Endodermal cell (in vitro differentiated cells): ENCODE data around the gene KDSR. TPM values are rescaled to one million over a fixed set of nuclear protein-coding genes. Genes with fewer than 3 reads are reported as not detected.

Experiments used
- DNase-seq: peaks from one replicate; pipeline ENCODE4 v3.0.0-alpha.2; 2017
- H3K27ac ChIP-seq: 2 replicates; pipeline ENCODE4 v1.5.1; 2013; ENCODE audit warnings: mild to moderate bottlenecking, low read depth, low read length, moderate library complexity
- H3K27me3 ChIP-seq: 2 replicates; pipeline ENCODE4 v1.6.1; 2013; ENCODE audit warnings: mild to moderate bottlenecking, low read length, moderate library complexity; ENCODE audit not compliant: insufficient read depth, control insufficient read depth, poor library complexity, severe bottlenecking
- H3K36me3 ChIP-seq: 2 replicates; pipeline ENCODE4 v1.7.0; 2013; ENCODE audit warnings: mild to moderate bottlenecking, low read length, moderate library complexity; ENCODE audit not compliant: control insufficient read depth, insufficient read depth
- H3K4me1 ChIP-seq: one replicate; pipeline ENCODE4 v1.7.0; 2013; ENCODE audit warnings: low read length; ENCODE audit not compliant: control insufficient read depth, insufficient read depth
- H3K4me3 ChIP-seq: 2 replicates; pipeline ENCODE4 v1.5.1; 2013; ENCODE audit warnings: mild to moderate bottlenecking, low read length, moderate library complexity
- H3K9ac ChIP-seq: 2 replicates; pipeline ENCODE4 v1.6.1; 2013; ENCODE audit warnings: mild to moderate bottlenecking, low read length, moderate library complexity; ENCODE audit not compliant: poor library complexity, severe bottlenecking; ENCODE audit errors: extremely low read depth
- H3K9me3 ChIP-seq: 2 replicates; pipeline ENCODE4 v1.6.1; 2013; ENCODE audit warnings: mild to moderate bottlenecking, low read length, moderate library complexity; ENCODE audit not compliant: control insufficient read depth
- H3K27ac Mint-ChIP-seq: 2 replicates; pipeline ENCODE4 v1.8.0; 2020; ENCODE audit warnings: mixed read lengths
- H3K27me3 Mint-ChIP-seq: 2 replicates; pipeline ENCODE4 v1.8.0; 2021; ENCODE audit warnings: mild to moderate bottlenecking, mixed read lengths; ENCODE audit not compliant: insufficient read depth
- H3K36me3 Mint-ChIP-seq: 2 replicates; pipeline ENCODE4 v1.8.0; 2020; ENCODE audit warnings: low read depth, mixed read lengths
- H3K4me1 Mint-ChIP-seq: 2 replicates; pipeline ENCODE4 v1.8.0; 2020; ENCODE audit warnings: mixed read lengths
- H3K4me3 Mint-ChIP-seq: 2 replicates; pipeline ENCODE4 v1.8.0; 2020; ENCODE audit warnings: mild to moderate bottlenecking, moderate library complexity, mixed read lengths
- H3K9me3 Mint-ChIP-seq: 2 replicates; pipeline ENCODE4 v1.8.0; 2020; ENCODE audit warnings: mild to moderate bottlenecking, mixed read lengths
- WGBS, 2 experiments: methylation state at CpG; one replicate each; pipeline versions ENCODE4 v1.1.5 to v1.1.7; 2013; ENCODE audit warnings: missing lambda C conversion rate in 2 of 2, mixed read lengths in 1 of 2; ENCODE audit not compliant: insufficient coverage in 1 of 2, insufficient read length in 1 of 2; 5-methylcytosine and 5-hydroxymethylcytosine counted together
- total RNA-seq, 2 donors: library from RNA; stranded (reverse); fragmentation: NEBNext Ultra II Directional in 1 of 2; extraction: Animal tissue kit (Norgen Biotek cat#: 25700) in 1 of 2; gene quantifications; 2 replicates in 1 of 2; 3 replicates in 1 of 2; pipeline ENCODE4 v1.2.1, GENCODE V29; 2021
- TF ChIP-seq, protein P1 (sequence below): fragments of 200-600 bp; sonication (generic); conservative IDR thresholded peaks from 2 replicates; pipeline ENCODE4 v1.5.0; 2021; ENCODE audit warnings: antibody characterized with exemption, mild to moderate bottlenecking

KDSR gene
- total RNA-seq, 2 donors from 2014 or later, result 39.3 to 51.0 TPM

DNA sequence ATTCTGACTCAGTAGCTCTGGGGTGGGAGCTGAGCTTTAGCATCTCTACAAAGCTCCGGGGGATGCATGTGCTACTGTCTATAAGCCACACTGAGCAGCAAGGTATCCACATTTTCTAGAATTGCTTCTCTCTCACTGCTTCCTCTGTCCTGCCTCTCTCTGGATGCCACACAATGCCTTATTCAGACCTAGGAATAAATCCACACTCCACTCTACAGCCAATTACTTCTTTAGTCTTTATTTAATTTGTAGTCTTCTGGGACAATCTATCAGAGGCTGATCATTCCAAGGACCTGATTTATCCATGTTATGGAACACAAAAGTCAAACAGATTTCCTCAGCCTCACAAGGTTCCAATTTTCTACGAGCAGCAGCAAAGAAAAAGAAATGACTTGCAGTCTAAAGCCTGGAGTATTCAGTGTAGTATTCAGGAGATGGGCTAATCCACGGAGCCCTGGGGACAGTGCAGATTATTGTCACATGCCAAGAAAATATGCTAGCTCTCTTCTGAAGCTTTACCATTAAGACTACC is 51.8 kb downstream of the KDSR start:
- H3K9me3 Mint-ChIP-seq, result no peaks in the 10 kb centered on the region
- Histone ChIP-seq H3K9me3 (no peaks in the 10 kb centered on the region), H3K36me3 (no peaks in the 10 kb centered on the region), H3K27me3 (peaks cover 51% of the 10 kb centered on the region), H3K9ac (no peak overlapping the region), H3K4me1 (peaks cover 4% of the 10 kb centered on the region), H3K4me3 (no peak overlapping the region), H3K27ac (no peak overlapping the region)
- WGBS, 2 experiments, result 90% methylated on average over 2 to 3 of the region's 3 CpGs
- no peak for DNase-seq
- H3K4me3 Mint-ChIP-seq, result no peak overlapping the region
- peaks cover 48% of the 10 kb centered on the region for H3K27me3 Mint-ChIP-seq
- TF ChIP-seq, protein P1, sequence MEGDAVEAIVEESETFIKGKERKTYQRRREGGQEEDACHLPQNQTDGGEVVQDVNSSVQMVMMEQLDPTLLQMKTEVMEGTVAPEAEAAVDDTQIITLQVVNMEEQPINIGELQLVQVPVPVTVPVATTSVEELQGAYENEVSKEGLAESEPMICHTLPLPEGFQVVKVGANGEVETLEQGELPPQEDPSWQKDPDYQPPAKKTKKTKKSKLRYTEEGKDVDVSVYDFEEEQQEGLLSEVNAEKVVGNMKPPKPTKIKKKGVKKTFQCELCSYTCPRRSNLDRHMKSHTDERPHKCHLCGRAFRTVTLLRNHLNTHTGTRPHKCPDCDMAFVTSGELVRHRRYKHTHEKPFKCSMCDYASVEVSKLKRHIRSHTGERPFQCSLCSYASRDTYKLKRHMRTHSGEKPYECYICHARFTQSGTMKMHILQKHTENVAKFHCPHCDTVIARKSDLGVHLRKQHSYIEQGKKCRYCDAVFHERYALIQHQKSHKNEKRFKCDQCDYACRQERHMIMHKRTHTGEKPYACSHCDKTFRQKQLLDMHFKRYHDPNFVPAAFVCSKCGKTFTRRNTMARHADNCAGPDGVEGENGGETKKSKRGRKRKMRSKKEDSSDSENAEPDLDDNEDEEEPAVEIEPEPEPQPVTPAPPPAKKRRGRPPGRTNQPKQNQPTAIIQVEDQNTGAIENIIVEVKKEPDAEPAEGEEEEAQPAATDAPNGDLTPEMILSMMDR, result no peak
- H3K36me3 Mint-ChIP-seq, result no peaks in the 10 kb centered on the region
- no peak overlapping the region for H3K27ac Mint-ChIP-seq
- H3K4me1 Mint-ChIP-seq, result peaks cover 10% of the 10 kb centered on the region

DNA sequence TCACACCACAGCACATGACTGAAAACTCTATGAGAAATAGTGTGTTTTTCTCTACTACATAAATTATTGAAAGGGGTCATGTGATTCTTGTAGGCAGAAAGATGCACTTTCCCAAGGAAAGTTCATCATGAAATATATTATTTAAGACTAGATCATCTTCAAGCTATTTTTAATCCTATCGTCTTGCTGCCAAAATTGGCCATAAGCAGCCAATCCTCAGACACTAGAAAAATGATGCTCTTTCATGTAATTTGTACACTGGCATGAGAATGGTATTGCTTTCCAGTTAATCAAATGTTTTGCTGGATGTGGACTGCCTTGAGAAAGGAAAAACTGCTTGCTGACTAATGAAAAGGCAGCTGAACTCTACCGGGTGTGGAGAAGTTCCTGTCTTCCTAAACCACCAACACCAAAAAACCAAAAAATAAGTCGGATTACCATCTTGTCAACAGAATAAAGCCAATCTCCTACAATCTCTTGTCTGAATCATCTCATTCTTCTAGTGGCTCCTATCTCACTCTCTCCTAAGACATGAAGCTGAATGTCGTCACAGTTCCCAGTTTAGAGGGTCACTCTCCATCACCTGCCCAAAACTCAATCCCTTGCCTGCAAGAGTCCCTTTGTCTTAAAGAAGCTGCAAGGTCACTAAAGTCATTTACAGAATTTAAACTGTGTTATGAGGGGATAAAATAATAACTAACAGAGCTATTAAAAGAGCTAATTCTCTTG is 52.8 kb downstream of the KDSR start:
- TF ChIP-seq, protein P1, result no peak
- Mint-ChIP-seq H3K4me1 (peaks cover 8% of the 10 kb centered on the region), H3K27me3 (peaks cover 48% of the 10 kb centered on the region), H3K27ac (no peak overlapping the region), H3K9me3 (no peaks in the 10 kb centered on the region), H3K4me3 (no peak overlapping the region), H3K36me3 (no peaks in the 10 kb centered on the region)
- no peak overlapping the region for H3K9ac ChIP-seq
- no peak for DNase-seq
- peaks cover 46% of the 10 kb centered on the region for H3K27me3 ChIP-seq
- no peak overlapping the region for H3K27ac ChIP-seq
- H3K36me3 ChIP-seq, result no peaks in the 10 kb centered on the region
- peaks cover under 1% of the 10 kb centered on the region for H3K4me1 ChIP-seq
- 81 to 89% methylated on average over 3 to 4 of the region's 4 CpGs for WGBS, 2 experiments
- H3K9me3 ChIP-seq, result no peaks in the 10 kb centered on the region
- no peak overlapping the region for H3K4me3 ChIP-seq

DNA sequence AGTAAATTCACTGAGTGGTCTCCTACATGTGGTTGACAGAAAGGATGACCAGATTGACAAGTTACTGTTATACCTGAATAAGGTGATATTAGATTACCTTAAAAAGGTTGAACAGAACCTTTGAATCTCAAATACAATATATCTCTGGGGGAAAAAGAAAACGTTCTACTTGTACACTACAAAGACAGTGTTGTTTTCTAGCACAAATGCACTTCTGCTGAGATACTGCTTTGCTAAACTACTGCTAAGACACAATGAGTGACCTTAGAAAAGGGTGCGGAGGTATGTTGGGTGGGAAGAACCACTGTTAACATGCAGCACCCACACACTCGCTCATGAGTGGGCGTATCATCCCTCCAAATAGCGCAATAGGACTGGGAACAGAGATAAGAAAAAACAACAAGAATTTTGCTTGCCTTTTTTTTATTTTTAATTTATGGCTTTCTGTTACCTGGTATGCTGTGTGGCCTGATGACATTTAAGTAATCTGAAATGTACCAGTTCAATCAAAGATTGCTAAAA is 53.5 kb downstream of the KDSR start:
- H3K4me3 Mint-ChIP-seq, result no peak overlapping the region
- H3K9me3 Mint-ChIP-seq, result no peaks in the 10 kb centered on the region
- whole genome bisulfite sequencing, 2 experiments, result 93 to 96% methylated on average over 4 to 5 of the region's 5 CpGs

More for the DNA sequence above, 53.5 kb downstream of the KDSR start:
- no peak for DNase-seq
- H3K36me3 ChIP-seq, result no peaks in the 10 kb centered on the region
- H3K27ac ChIP-seq, result no peak overlapping the region
- Mint-ChIP-seq H3K27ac (no peak overlapping the region), H3K4me1 (peaks cover under 1% of the 10 kb centered on the region), H3K27me3 (peaks cover 41% of the 10 kb centered on the region), H3K36me3 (no peaks in the 10 kb centered on the region)
- peaks cover 38% of the 10 kb centered on the region for H3K27me3 ChIP-seq
- TF ChIP-seq, protein P1, result no peak
- H3K4me3 ChIP-seq, result no peak overlapping the region
- no peaks in the 10 kb centered on the region for H3K4me1 ChIP-seq
- no peak overlapping the region for H3K9ac ChIP-seq
- H3K9me3 ChIP-seq, result no peaks in the 10 kb centered on the region
